BE2C (cell line): ENCODE measurements around the gene OR6J1.
A peak's percentile ranks its signal among the peaks of the same experiment; 100 is the strongest.

Experiments used
- DNase-seq: peaks from one replicate; pipeline ENCODE4 v3.0.0-alpha.2; 2020
- H3K27me3 ChIP-seq: fragments of 250-450 bp; sonication (Bioruptor Pico); 2 replicates; pipeline ENCODE4 v1.5.1; 2020; ENCODE audit warnings: mild to moderate bottlenecking
- H3K36me3 ChIP-seq: fragments of 250-450 bp; sonication (Bioruptor Pico); 2 replicates; pipeline ENCODE4 v1.5.1; 2020; ENCODE audit warnings: mild to moderate bottlenecking
- H3K4me1 ChIP-seq: fragments of 250-450 bp; sonication (Bioruptor Pico); 2 replicates; pipeline ENCODE4 v1.5.1; 2020
- H3K4me3 ChIP-seq: 2 replicates; pipeline ENCODE4 v1.5.1; 2011; ENCODE audit warnings: low read depth, low read length
- H3K9me3 ChIP-seq: fragments of 250-450 bp; sonication (Bioruptor Pico); 2 replicates; pipeline ENCODE4 v1.5.1; 2020
- TF ChIP-seq, protein P1 (sequence below): IDR thresholded peaks from 2 replicates; pipeline ENCODE4 v1.5.1; 2012; ENCODE audit warnings: mild to moderate bottlenecking, low read depth, low read length

OR6J1 gene

GRCh38 chr14:22602862-22603261, 41.3 kb downstream of the OR6J1 start:
- H3K36me3 ChIP-seq: no peaks in the 10 kb centered on the region
- TF ChIP-seq, protein P1, sequence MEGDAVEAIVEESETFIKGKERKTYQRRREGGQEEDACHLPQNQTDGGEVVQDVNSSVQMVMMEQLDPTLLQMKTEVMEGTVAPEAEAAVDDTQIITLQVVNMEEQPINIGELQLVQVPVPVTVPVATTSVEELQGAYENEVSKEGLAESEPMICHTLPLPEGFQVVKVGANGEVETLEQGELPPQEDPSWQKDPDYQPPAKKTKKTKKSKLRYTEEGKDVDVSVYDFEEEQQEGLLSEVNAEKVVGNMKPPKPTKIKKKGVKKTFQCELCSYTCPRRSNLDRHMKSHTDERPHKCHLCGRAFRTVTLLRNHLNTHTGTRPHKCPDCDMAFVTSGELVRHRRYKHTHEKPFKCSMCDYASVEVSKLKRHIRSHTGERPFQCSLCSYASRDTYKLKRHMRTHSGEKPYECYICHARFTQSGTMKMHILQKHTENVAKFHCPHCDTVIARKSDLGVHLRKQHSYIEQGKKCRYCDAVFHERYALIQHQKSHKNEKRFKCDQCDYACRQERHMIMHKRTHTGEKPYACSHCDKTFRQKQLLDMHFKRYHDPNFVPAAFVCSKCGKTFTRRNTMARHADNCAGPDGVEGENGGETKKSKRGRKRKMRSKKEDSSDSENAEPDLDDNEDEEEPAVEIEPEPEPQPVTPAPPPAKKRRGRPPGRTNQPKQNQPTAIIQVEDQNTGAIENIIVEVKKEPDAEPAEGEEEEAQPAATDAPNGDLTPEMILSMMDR: no peak
- H3K4me3 ChIP-seq: no peak overlapping the region
- peaks cover 2% of the 10 kb centered on the region; the same call in 1 of the 2 replicates for H3K4me1 ChIP-seq
- DNase-seq: no peak
- no peaks in the 10 kb centered on the region for H3K9me3 ChIP-seq
- peaks cover 16% of the 10 kb centered on the region for H3K27me3 ChIP-seq

DNA sequence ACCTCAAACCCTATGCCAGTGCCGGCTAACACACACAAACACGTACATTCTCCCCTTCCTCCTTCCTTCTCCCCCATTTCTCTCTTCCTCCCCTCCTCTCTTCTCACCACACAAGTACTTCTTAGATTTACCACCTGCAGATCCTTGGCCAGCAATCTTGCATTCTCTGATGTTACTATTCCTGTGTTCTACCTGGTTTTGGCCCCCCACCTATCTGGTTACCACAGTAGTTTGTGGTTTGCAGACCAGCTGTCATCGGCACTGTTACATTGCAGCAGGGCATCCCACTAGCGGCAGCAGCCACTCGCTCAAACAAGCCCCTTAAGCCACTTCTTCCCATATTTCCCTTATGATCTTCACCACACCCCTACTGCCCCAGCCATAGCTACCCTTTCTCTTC, 42.2 kb downstream of the OR6J1 start:
- H3K27me3 ChIP-seq: peaks cover 20% of the 10 kb centered on the region
- no peaks in the 10 kb centered on the region for H3K36me3 ChIP-seq
- TF ChIP-seq, protein P1: no peak
- H3K9me3 ChIP-seq: no peaks in the 10 kb centered on the region
- no peak overlapping the region for H3K4me3 ChIP-seq
- DNase-seq: no peak
- peaks cover 2% of the 10 kb centered on the region; the same call in 1 of the 2 replicates for H3K4me1 ChIP-seq

GRCh38 chr14:22601456-22601855, 42.7 kb downstream of the OR6J1 start:
- DNase-seq: no peak
- TF ChIP-seq, protein P1: no peak
- H3K9me3 ChIP-seq: no peaks in the 10 kb centered on the region
- H3K4me3 ChIP-seq: no peak overlapping the region
- peaks cover 2% of the 10 kb centered on the region; the same call in 1 of the 2 replicates for H3K4me1 ChIP-seq
- H3K36me3 ChIP-seq: no peaks in the 10 kb centered on the region
- peaks cover 22% of the 10 kb centered on the region for H3K27me3 ChIP-seq

- Histone ChIP-seq H3K4me1 (no peaks in the 10 kb centered on the region), H3K27me3 (peaks cover 36% of the 10 kb centered on the region), H3K9me3 (no peaks in the 10 kb centered on the region), H3K36me3 (no peaks in the 10 kb centered on the region), H3K4me3 (no peak overlapping the region)
- TF ChIP-seq, protein P1: no peak
- DNase-seq: no peak
These were observed 44.1 kb downstream of the OR6J1 start for GRCh38 chr14:22600027-22600426.

- Histone ChIP-seq H3K4me1 (no peaks in the 10 kb centered on the region), H3K27me3 (peaks cover 42% of the 10 kb centered on the region), H3K4me3 (no peak overlapping the region), H3K36me3 (no peaks in the 10 kb centered on the region), H3K9me3 (no peaks in the 10 kb centered on the region)
- no peak for DNase-seq
- TF ChIP-seq, protein P1: no peak
These were observed 44.8 kb downstream of the OR6J1 start for GRCh38 chr14:22599349-22599748.

- Histone ChIP-seq H3K4me3 (peak overlapping the region; percentile 67), H3K27me3 (peaks cover 47% of the 10 kb centered on the region), H3K9me3 (no peaks in the 10 kb centered on the region), H3K4me1 (no peaks in the 10 kb centered on the region), H3K36me3 (no peaks in the 10 kb centered on the region)
- DNase-seq: no peak
- TF ChIP-seq, protein P1: no peak
These were observed 45.3 kb downstream of the OR6J1 start for GRCh38 chr14:22598896-22599244.
